ENCODE results near the gene ADCK1.
"Not testable (repeated sequence)": the region's sequence is repeated elsewhere in the genome, so short reads cannot be mapped to it uniquely, and the experiment has no call there.

ADCK1 gene

GRCh38 chr14:77906446-77906845 lies 106.5 kb downstream of the ADCK1 start:
- no peak for DNase-seq

- DNase-seq: no peak
These were observed 108.9 kb downstream of the ADCK1 start for GRCh38 chr14:77908847-77909246.

GRCh38 chr14:77909911-77910310 lies 110.0 kb downstream of the ADCK1 start:
- DNase-seq: no peak

GRCh38 chr14:77910506-77910905 lies 110.6 kb downstream of the ADCK1 start:
- no peak for DNase-seq

GRCh38 chr14:77911356-77911755 lies 111.4 kb downstream of the ADCK1 start:
- DNase-seq: no peak

- DNase-seq: no peak
These were observed 113.0 kb downstream of the ADCK1 start for GRCh38 chr14:77912754-77913556.

- DNase-seq: no peak
These were observed 114.3 kb downstream of the ADCK1 start for GRCh38 chr14:77914073-77914721.

- not testable (repeated sequence) for DNase-seq
These were observed 115.5 kb downstream of the ADCK1 start for GRCh38 chr14:77915390-77915789.

- no peak for DNase-seq
These were observed 117.7 kb downstream of the ADCK1 start for GRCh38 chr14:77917491-77918201.

- no peak for DNase-seq
These were observed 118.5 kb downstream of the ADCK1 start for GRCh38 chr14:77918448-77918847.

GRCh38 chr14:77920312-77920711 lies 120.4 kb downstream of the ADCK1 start:
- DNase-seq: no peak

GRCh38 chr14:77921818-77922217 lies 121.9 kb downstream of the ADCK1 start:
- DNase-seq: no peak

- no peak for DNase-seq
These were observed 123.4 kb downstream of the ADCK1 start for GRCh38 chr14:77923131-77923936.

- DNase-seq: no peak
These were observed 124.4 kb downstream of the ADCK1 start for GRCh38 chr14:77924141-77924948.

GRCh38 chr14:77926942-77927341 lies 127.0 kb downstream of the ADCK1 start:
- no peak for DNase-seq

- DNase-seq: no peak
These were observed 131.5 kb downstream of the ADCK1 start for GRCh38 chr14:77931441-77931840.

- DNase-seq: no peak
These were observed 136.3 kb downstream of the ADCK1 start for GRCh38 chr14:77936138-77936639.

- DNase-seq: no peak
These were observed 147.5 kb downstream of the ADCK1 start for GRCh38 chr14:77947372-77947771.

- DNase-seq: no peak
These were observed 150.6 kb downstream of the ADCK1 start for GRCh38 chr14:77950371-77951063.

- DNase-seq: no peak
These were observed 156.0 kb downstream of the ADCK1 start for GRCh38 chr14:77955816-77956484.

GRCh38 chr14:77959686-77960085 lies 159.8 kb downstream of the ADCK1 start:
- not testable (repeated sequence) for DNase-seq
